ENCODE data around the gene FDX2.
A peak's percentile ranks its signal among the peaks of the same experiment; 100 is the strongest.

FDX2 gene

DNA sequence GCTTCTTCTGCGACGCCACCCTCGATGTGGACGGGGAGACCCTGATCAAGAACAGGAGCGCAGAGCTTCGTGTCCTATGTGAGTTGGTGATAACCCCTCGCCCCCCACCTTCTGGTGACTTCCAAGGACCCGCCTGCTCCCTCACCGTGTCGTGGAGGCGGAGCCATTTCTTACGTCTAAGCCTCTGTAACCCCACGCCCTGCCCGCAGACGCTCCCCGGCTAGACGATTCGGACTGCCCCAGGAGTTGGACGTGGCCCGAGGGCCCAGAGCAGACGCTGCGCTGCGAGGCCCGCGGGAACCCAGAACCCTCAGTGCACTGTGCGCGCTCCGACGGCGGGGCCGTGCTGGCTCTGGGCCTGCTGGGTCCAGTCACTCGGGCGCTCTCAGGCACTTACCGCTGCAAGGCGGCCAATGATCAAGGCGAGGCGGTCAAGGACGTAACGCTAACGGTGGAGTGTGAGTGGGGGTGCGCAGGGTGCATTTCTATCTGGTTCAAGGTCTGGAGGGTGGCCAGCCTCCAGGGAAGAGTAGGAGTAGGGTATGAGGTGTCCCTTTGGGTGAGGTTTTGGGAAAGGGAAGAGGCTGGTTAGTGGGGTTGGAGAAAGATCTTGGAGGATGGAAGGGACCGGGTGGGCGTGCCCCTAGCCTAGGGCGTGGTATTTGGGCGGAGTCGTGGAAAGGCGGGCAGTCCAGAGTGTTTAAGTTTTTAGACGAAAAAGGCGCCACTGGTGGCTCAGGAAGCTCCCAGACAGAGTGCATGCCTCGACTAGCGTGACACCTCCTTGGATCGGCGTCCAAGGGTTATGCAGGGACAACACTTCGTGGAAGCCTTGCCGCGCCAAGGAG lies 22.8 kb downstream of the FDX2 start:
- no peak for DNase-seq (ENCODE audit: low read depth)
- TF ChIP-seq, protein P1, sequence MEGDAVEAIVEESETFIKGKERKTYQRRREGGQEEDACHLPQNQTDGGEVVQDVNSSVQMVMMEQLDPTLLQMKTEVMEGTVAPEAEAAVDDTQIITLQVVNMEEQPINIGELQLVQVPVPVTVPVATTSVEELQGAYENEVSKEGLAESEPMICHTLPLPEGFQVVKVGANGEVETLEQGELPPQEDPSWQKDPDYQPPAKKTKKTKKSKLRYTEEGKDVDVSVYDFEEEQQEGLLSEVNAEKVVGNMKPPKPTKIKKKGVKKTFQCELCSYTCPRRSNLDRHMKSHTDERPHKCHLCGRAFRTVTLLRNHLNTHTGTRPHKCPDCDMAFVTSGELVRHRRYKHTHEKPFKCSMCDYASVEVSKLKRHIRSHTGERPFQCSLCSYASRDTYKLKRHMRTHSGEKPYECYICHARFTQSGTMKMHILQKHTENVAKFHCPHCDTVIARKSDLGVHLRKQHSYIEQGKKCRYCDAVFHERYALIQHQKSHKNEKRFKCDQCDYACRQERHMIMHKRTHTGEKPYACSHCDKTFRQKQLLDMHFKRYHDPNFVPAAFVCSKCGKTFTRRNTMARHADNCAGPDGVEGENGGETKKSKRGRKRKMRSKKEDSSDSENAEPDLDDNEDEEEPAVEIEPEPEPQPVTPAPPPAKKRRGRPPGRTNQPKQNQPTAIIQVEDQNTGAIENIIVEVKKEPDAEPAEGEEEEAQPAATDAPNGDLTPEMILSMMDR (IDR thresholded peaks at IDR 0.05; ENCODE audit: control insufficient read depth, insufficient read depth, low read depth, low read length, missing control alignments): no peak
- H3K4me3 ChIP-seq (ENCODE audit: control insufficient read depth, low read depth, low read length): peak overlapping the region; percentile 59

DNA sequence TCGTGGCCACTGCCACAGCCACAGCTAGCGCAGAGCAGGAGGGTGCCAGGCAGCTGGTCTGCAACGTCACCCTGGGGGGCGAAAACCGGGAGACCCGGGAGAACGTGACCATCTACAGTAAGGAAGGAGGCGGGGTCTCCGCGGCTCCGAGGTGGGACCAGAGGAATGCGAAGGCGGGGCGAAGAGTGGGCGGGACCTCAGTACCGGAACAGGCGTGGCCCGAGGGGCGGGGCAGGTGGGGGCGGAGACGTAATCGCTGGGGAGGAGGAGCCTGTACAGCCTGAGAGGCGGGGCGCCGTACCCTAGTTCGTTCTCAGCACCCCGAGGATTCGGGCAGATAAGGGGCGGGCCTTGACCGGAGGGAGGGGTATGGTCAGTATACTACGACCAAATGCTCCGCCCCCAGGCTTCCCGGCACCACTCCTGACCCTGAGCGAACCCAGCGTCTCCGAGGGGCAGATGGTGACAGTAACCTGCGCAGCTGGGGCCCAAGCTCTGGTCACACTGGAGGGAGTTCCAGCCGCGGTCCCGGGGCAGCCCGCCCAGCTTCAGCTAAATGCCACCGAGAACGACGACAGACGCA lies 23.5 kb downstream of the FDX2 start:
- peak overlapping the region; percentile 59 for H3K4me3 ChIP-seq (ENCODE audit: control insufficient read depth, low read depth, low read length)
- TF ChIP-seq, protein P1 (IDR thresholded peaks at IDR 0.05; ENCODE audit: control insufficient read depth, insufficient read depth, low read depth, low read length, missing control alignments): no peak
- DNase-seq (ENCODE audit: low read depth): no peak

DNA sequence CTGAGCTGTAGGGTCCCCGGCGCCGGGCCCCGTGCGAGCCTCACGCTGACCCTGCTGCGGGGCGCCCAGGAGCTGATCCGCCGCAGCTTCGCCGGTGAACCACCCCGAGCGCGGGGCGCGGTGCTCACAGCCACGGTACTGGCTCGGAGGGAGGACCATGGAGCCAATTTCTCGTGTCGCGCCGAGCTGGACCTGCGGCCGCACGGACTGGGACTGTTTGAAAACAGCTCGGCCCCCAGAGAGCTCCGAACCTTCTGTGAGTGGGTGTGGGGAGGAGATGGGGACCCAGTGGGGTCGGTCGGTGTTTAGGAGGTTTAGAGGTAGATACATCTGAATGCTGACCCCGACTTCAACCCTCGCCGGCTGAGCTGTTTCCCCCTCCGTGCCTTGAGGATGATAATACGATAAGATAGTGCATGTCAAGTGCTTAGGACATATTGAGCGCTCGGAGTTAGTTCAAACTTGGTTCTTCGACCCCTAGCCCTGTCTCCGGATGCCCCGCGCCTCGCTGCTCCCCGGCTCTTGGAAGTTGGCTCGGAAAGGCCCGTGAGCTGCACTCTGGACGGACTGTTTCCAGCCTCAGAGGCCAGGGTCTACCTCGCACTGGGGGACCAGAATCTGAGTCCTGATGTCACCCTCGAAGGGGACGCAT lies 24.1 kb downstream of the FDX2 start:
- H3K4me3 ChIP-seq (ENCODE audit: control insufficient read depth, low read depth, low read length): peak overlapping the region; percentile 59
- TF ChIP-seq, protein P1 (IDR thresholded peaks at IDR 0.05; ENCODE audit: control insufficient read depth, insufficient read depth, low read depth, low read length, missing control alignments): no peak
- no peak for DNase-seq (ENCODE audit: low read depth)

DNA sequence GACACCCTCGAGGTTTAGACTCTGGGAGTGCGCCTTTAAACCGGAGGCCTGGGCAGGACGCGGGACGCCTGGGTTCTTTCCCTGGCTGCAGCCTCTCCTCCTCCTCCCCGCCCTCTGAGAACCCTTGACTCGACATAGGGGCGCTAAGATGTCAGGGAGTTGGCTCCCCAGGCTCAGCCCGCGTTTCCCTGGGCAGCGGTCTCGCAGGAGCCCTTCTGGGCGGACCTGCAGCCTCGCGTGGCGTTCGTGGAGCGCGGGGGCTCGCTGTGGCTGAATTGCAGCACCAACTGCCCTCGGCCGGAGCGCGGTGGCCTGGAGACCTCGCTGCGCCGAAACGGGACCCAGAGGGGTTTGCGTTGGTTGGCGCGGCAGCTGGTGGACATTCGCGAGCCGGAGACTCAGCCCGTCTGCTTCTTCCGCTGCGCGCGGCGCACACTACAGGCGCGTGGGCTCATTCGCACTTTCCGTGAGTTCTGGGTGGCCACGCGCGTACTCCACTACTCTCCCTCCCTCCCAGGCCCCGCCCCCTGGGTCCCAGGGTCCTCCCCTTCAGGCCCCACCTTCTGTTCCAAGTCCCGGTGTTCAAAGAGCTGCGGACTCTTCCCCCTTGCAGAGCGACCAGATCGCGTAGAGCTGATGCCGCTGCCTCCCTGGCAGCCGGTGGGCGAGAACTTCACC lies 24.8 kb downstream of the FDX2 start:
- H3K4me3 ChIP-seq (ENCODE audit: control insufficient read depth, low read depth, low read length): peak overlapping the region; percentile 59
- TF ChIP-seq, protein P1 (IDR thresholded peaks at IDR 0.05; ENCODE audit: control insufficient read depth, insufficient read depth, low read depth, low read length, missing control alignments): no peak
- no peak for DNase-seq (ENCODE audit: low read depth)

DNA sequence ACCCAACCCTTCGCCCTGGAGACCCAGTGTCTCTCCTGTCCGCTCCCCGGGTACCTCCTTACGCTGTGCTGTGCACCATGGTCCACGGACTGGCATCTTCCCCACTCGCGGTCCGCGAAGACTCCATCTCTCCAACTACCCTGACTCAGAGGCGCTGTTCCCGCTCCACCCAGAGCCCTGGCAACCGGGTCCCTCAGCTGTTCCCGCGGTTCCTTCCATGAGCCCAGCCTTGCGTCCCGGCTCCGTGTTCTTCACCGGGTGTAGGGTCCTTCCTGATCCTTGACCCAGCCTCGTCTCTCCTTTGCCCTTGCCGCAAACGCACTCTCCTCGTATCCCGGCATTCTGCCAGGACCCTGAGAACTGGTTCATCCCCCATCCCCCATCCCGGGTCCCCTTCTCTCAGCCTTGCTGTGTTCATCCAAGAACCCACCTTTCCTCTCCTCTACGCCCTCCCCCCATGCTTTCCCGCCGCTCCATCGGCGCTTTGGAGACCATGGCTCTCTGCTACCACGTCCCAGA lies 25.4 kb downstream of the FDX2 start:
- no peak for DNase-seq (ENCODE audit: low read depth)
- TF ChIP-seq, protein P1 (IDR thresholded peaks at IDR 0.05; ENCODE audit: control insufficient read depth, insufficient read depth, low read depth, low read length, missing control alignments): no peak

DNA sequence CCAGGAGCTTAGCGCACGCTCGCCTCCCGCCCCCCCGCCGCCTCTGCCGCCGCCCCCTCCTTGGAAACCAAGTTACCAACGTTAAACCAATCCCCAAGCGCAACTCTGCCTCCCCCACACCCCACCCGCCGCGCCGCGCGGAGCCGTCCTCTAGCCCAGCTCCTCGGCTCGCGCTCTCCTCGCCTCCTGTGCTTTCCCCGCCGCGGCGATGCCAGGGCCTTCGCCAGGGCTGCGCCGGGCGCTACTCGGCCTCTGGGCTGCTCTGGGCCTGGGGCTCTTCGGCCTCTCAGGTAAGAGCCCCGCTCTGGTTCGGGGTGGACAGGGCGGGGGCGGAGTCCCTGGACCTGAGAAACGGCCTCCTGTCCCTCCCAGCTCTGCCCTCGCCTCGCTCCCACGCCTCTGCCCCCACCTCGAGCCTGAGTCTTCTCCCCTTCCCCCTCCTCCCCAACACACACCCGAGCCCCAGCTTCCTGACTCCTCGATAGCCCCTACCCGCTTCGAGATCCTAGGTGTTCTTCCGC lies 25.9 kb downstream of the FDX2 start, which contains the start of gene ICAM5:
Gene ICAM5 (plus strand): TSS at position 117 of the 521 bp plus-strand sequence. CDS start 92 bp downstream, at position 209.
- no peak for DNase-seq (ENCODE audit: low read depth)
- TF ChIP-seq, protein P1 (IDR thresholded peaks at IDR 0.05; ENCODE audit: control insufficient read depth, insufficient read depth, low read depth, low read length, missing control alignments): no peak
- H3K4me3 ChIP-seq (ENCODE audit: control insufficient read depth, low read depth, low read length): peak within 1 kb of the TSS; percentile 59

More for the DNA sequence above, 25.4 kb downstream of the FDX2 start:
- peak overlapping the region; percentile 59 for H3K4me3 ChIP-seq (ENCODE audit: control insufficient read depth, low read depth, low read length)

Data from AG09309 (cell line).